Neural cell (in vitro differentiated cells): ENCODE results near the gene PALD1.

Experiments used
- EZH2 ChIP-seq: fragments of 200-600, 300-800 bp; shearing (Covaris generic), sonication (generic); IDR thresholded peaks from 2 replicates; pipeline ENCODE4 v1.6.1; 2014; ENCODE audit warnings: antibody characterized with exemption, low read length, borderline replicate concordance, mild to moderate bottlenecking; ENCODE audit not compliant: insufficient read depth, poor library complexity, severe bottlenecking
- TF ChIP-seq, protein P1 (sequence below): fragments of 450-650 bp; IDR thresholded peaks from 2 replicates; pipeline ENCODE4 v1.5.1; 2014; ENCODE audit warnings: antibody characterized with exemption, mild to moderate bottlenecking, moderate library complexity; ENCODE audit not compliant: poor library complexity, severe bottlenecking

DNA sequence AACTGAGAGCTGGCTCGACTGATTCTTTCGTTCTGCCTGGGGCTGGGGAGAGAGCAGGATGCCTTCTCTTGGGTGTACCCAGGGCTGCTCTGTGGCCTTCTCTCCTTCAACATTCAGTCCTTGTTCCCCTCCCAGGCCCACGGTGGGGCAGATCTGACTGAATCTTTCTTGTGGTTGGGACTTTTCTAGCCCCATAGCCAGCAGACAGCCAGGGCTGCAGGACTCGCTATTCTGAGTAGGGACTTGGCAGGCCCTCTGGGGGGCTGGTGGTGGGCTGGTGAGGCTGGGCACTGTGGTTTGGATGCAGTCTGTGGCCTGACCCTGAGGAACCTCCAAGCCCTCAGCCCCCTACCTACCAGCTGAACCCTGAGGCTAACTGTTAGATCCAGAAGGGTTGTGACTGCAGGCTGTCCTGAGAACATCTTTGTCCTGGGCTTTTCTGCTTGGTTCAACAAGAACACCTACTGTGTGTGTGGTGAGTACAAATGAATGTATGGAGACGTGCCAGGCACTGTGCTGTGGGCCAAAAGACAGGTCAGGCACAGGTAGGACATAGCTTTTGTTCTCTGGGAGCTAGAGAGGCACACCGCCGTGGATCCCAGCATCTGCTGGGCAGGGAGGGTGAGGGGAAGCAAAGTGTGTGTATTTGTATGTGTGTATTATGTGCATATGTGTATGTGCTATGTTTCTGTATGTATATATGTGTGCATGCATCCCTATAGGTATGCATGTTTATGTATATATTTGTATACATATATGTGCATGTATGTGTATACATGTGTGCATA lies 2.1 kb upstream of the PALD1 start:
- TF ChIP-seq, protein P1, sequence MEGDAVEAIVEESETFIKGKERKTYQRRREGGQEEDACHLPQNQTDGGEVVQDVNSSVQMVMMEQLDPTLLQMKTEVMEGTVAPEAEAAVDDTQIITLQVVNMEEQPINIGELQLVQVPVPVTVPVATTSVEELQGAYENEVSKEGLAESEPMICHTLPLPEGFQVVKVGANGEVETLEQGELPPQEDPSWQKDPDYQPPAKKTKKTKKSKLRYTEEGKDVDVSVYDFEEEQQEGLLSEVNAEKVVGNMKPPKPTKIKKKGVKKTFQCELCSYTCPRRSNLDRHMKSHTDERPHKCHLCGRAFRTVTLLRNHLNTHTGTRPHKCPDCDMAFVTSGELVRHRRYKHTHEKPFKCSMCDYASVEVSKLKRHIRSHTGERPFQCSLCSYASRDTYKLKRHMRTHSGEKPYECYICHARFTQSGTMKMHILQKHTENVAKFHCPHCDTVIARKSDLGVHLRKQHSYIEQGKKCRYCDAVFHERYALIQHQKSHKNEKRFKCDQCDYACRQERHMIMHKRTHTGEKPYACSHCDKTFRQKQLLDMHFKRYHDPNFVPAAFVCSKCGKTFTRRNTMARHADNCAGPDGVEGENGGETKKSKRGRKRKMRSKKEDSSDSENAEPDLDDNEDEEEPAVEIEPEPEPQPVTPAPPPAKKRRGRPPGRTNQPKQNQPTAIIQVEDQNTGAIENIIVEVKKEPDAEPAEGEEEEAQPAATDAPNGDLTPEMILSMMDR = no peak
- no peak for TF ChIP-seq EZH2
